ENCODE data around the gene LILRB3.
"Not testable (repeated sequence)": the region's sequence is repeated elsewhere in the genome, so short reads cannot be mapped to it uniquely, and the experiment has no call there.

Gene LILRB3

DNA sequence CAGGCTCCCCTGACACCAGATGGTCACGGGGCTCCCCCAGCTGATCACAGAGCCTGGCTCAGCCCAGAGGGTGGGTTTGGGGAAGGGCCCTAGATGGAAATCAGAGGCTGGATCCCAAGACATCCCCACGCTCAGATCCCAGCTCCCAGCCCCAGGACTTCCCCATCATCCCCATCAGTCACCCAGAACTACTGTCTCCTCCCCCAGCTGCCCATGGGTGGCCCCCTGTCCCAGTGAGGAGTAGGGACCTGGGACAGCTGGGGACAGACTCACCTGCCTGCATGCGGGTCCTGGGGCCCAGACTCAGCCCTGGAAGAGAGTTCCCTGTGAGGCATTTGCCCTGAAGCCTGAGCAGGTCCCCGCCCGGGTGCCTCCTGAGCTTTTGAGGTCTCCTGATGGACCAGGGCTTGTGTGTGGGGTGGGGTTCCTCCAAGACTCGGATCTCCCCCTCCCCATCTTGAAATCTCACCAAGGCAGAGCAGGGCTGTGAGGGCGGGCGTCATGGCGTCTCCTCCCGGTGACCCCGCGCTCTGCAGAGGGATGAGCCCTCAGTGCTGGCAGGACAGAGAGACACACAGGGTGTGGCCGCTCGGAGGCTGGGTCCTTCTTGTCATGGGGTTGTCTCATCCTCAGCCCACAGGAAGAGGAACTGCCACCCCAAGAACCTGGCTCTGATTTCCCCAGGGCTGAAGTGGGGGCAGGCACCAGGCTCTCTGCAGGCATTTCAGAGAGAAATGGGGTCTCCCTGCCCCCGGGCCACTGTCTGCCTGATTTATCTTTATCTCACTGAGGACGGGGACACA is at the start of gene LILRB3:
Gene LILRB3, minus strand, starts transcription at position 534 of the 803 bp plus-strand sequence. Its CDS starts 31 bp downstream, at position 503.
- not testable (repeated sequence) for H3K9ac ChIP-seq (ENCODE audit: low read depth, low read length); H3K9me3 ChIP-seq (ENCODE audit: control insufficient read depth, insufficient read depth, low read length); H3K36me3 ChIP-seq (ENCODE audit: insufficient read depth, low read length); H3K4me1 ChIP-seq (ENCODE audit: insufficient read depth, low read length)

DNA sequence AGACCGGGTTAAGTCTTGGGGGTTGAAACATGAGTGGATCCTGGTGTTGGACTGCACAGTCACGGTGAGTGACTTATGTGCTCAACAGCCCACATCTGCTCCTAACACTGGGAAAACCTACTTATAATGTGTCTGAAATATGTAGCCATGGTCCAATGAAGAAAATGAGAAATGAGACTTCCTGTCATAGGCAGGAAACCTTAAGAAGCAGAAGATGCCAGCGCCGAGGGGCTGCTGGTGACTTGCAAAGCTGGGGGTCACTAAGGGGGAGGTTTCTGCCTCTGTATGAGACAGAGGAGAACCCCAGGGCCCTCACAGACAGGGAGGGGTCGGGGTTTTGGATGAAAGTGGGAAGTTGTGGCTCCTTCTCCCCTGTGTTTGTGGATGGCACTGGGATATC is 49.4 kb upstream of the LILRB3 start:
- H3K9ac ChIP-seq (ENCODE audit: low read depth, low read length); H3K4me1 ChIP-seq (ENCODE audit: insufficient read depth, low read length); H3K36me3 ChIP-seq (ENCODE audit: insufficient read depth, low read length); H3K9me3 ChIP-seq (ENCODE audit: control insufficient read depth, insufficient read depth, low read length): not testable (repeated sequence)

DNA sequence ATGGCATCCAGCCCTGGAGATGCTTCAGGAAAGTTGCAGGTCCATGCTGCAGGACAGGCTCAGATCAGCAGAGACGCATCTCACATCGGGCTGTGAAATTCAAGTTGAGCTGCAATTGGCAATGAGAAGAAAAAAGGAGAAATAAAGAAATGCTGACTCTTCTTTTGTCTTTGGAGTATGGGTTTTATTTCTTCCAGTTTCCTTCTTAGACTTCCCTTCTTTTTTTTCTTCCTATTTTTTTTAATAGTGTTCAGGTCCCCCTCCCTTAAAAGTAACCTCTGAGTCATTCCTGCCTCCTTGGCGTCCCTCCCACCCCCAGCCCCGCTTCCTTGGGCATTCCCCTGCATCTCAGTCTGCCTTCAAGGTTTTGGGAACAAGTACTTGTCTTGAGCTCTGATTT is 48.8 kb upstream of the LILRB3 start:
- H3K9me3 ChIP-seq (ENCODE audit: control insufficient read depth, insufficient read depth, low read length); H3K4me1 ChIP-seq (ENCODE audit: insufficient read depth, low read length); H3K9ac ChIP-seq (ENCODE audit: low read depth, low read length); H3K36me3 ChIP-seq (ENCODE audit: insufficient read depth, low read length): not testable (repeated sequence)

DNA sequence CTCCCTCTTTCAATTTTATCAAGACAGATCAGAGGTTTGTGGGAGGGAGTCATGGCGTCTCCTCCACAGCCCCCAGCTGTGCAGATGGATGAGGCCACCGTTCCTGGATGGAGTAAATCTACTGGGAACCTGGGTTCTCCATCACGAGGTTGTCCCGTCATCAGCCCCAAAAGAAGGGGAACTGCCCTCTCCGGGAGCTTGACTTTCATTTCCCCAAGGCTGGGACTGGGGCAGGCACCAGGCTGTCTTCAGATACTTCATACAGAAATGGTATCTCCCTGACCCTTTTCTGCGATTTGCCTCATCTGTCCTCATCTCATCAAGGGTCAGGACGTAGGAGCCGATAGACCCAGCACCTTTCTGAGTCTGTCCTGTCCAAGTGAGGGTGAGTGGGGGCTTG is 48.3 kb upstream of the LILRB3 start:
- no peaks in the 10 kb centered on the region for H3K4me1 ChIP-seq (ENCODE audit: insufficient read depth, low read length)
- H3K9ac ChIP-seq (ENCODE audit: low read depth, low read length): no peak overlapping the region
- no peaks in the 10 kb centered on the region for H3K9me3 ChIP-seq (ENCODE audit: control insufficient read depth, insufficient read depth, low read length)
- H3K36me3 ChIP-seq (ENCODE audit: insufficient read depth, low read length): no peaks in the 10 kb centered on the region

DNA sequence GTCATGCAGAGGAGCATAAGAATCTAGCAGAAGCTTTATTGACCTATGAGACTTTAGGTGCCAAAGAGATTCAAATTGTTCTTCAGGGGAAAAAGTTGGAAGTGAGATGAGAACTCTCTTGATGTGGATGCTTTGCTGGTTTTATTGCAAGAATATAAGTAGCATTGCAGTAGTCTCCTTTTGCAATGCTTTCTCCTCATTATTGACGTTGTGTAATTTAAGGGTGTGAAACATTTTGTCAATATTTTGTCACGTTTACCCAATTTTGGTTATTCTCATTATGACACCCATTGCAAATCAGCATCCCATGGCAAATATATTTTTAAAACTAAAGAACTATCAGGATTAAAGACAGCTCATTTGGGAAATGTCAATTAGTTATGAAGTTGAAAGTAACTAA is 46.1 kb upstream of the LILRB3 start:
- no peaks in the 10 kb centered on the region for H3K4me1 ChIP-seq (ENCODE audit: insufficient read depth, low read length)
- H3K9ac ChIP-seq (ENCODE audit: low read depth, low read length): no peak overlapping the region
- H3K36me3 ChIP-seq (ENCODE audit: insufficient read depth, low read length): no peaks in the 10 kb centered on the region
- H3K9me3 ChIP-seq (ENCODE audit: control insufficient read depth, insufficient read depth, low read length): no peaks in the 10 kb centered on the region

GRCh38 chr19:54266133-54266532 is 43.3 kb upstream of the LILRB3 start:
- H3K9ac ChIP-seq (ENCODE audit: low read depth, low read length): no peak overlapping the region
- H3K36me3 ChIP-seq (ENCODE audit: insufficient read depth, low read length): no peaks in the 10 kb centered on the region

DNA sequence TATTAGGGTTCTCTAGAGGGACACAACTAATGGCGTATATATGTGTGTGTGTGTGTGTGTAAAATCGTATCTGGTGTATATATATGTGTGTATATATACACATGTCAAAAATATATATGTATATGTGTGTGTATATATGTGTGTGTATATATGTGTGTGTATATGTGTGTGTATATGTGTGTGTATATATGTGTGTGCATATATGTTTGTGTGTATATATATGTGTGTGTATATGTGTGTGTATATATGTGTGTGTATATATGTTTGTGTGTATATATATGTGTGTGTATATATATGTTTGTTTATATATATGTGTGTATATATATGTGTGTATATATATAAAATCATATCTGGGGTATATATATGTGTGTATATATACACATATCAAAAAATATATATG is 39.7 kb upstream of the LILRB3 start:
- H3K4me1 ChIP-seq (ENCODE audit: insufficient read depth, low read length): no peaks in the 10 kb centered on the region
- no peaks in the 10 kb centered on the region for H3K9me3 ChIP-seq (ENCODE audit: control insufficient read depth, insufficient read depth, low read length)
- H3K36me3 ChIP-seq (ENCODE audit: insufficient read depth, low read length): no peaks in the 10 kb centered on the region
- no peak overlapping the region for H3K9ac ChIP-seq (ENCODE audit: low read depth, low read length)

More at GRCh38 chr19:54266133-54266532, 43.3 kb upstream of the LILRB3 start:
- Histone ChIP-seq H3K4me1 (ENCODE audit: insufficient read depth, low read length) (no peaks in the 10 kb centered on the region), H3K9me3 (ENCODE audit: control insufficient read depth, insufficient read depth, low read length) (no peaks in the 10 kb centered on the region)

DNA sequence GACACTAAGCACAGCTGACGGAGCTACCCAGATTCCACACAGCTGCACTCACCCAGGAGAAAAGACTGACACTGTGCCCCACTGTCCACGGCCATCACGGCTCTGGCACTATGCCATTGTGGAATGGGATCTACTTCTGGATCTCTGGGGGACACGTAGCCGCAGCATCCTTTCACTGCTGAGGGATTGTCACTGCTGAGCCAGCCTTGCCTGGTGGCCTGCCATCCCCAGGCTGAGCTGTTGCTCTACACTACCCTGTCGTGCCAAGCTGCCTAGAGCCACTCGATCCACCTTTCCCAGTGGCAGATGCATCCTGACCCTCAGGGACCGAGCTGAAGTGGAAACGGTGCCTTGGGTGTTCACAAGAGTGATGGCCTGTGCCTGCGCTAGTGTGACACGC is 39.3 kb upstream of the LILRB3 start:
- H3K9me3 ChIP-seq (ENCODE audit: control insufficient read depth, insufficient read depth, low read length): no peaks in the 10 kb centered on the region
- H3K9ac ChIP-seq (ENCODE audit: low read depth, low read length): no peak overlapping the region
- H3K36me3 ChIP-seq (ENCODE audit: insufficient read depth, low read length): no peaks in the 10 kb centered on the region
- H3K4me1 ChIP-seq (ENCODE audit: insufficient read depth, low read length): no peaks in the 10 kb centered on the region

- no peaks in the 10 kb centered on the region for H3K36me3 ChIP-seq (ENCODE audit: insufficient read depth, low read length)
- no peaks in the 10 kb centered on the region for H3K9me3 ChIP-seq (ENCODE audit: control insufficient read depth, insufficient read depth, low read length)
- H3K9ac ChIP-seq (ENCODE audit: low read depth, low read length): no peak within 1 kb of the TSS
- H3K4me1 ChIP-seq (ENCODE audit: insufficient read depth, low read length): peaks cover 11% of the 10 kb centered on the region; the same call in 1 of the 2 replicates
Observed at GRCh38 chr19:54257116-54257480, 34.3 kb upstream of the LILRB3 start, which contains the start of gene LILRB5. TSS of gene LILRB5 (minus strand) at chr19:54257273. CDS start at chr19:54257193, 80 bp downstream.

- H3K4me1 ChIP-seq (ENCODE audit: insufficient read depth, low read length): peaks cover 11% of the 10 kb centered on the region; the same call in 1 of the 2 replicates
- H3K36me3 ChIP-seq (ENCODE audit: insufficient read depth, low read length): no peaks in the 10 kb centered on the region
- H3K9me3 ChIP-seq (ENCODE audit: control insufficient read depth, insufficient read depth, low read length): no peaks in the 10 kb centered on the region
- no peak overlapping the region for H3K9ac ChIP-seq (ENCODE audit: low read depth, low read length)
Observed at GRCh38 chr19:54256250-54257115, 33.7 kb upstream of the LILRB3 start.

GRCh38 chr19:54255105-54255775 is 32.4 kb upstream of the LILRB3 start:
- Histone ChIP-seq H3K36me3 (ENCODE audit: insufficient read depth, low read length) (no peaks in the 10 kb centered on the region), H3K9ac (ENCODE audit: low read depth, low read length) (no peak overlapping the region), H3K9me3 (ENCODE audit: control insufficient read depth, insufficient read depth, low read length) (no peaks in the 10 kb centered on the region), H3K4me1 (ENCODE audit: insufficient read depth, low read length) (peaks cover 11% of the 10 kb centered on the region; the same call in 1 of the 2 replicates)

- H3K9ac ChIP-seq (ENCODE audit: low read depth, low read length): no peak overlapping the region
Observed at GRCh38 chr19:54254195-54254906, 31.5 kb upstream of the LILRB3 start.

GRCh38 chr19:54253331-54254194 is 30.8 kb upstream of the LILRB3 start:
- H3K4me1 ChIP-seq (ENCODE audit: insufficient read depth, low read length): peaks cover 11% of the 10 kb centered on the region; the same call in 1 of the 2 replicates
- no peak overlapping the region for H3K9ac ChIP-seq (ENCODE audit: low read depth, low read length)
- H3K9me3 ChIP-seq (ENCODE audit: control insufficient read depth, insufficient read depth, low read length): no peaks in the 10 kb centered on the region

More at GRCh38 chr19:54254195-54254906, 31.5 kb upstream of the LILRB3 start:
- H3K36me3 ChIP-seq (ENCODE audit: insufficient read depth, low read length): no peaks in the 10 kb centered on the region
- H3K9me3 ChIP-seq (ENCODE audit: control insufficient read depth, insufficient read depth, low read length): no peaks in the 10 kb centered on the region
- peaks cover 11% of the 10 kb centered on the region; the same call in 1 of the 2 replicates for H3K4me1 ChIP-seq (ENCODE audit: insufficient read depth, low read length)

More at GRCh38 chr19:54253331-54254194, 30.8 kb upstream of the LILRB3 start:
- no peaks in the 10 kb centered on the region for H3K36me3 ChIP-seq (ENCODE audit: insufficient read depth, low read length)
